Neural progenitor cell (in vitro differentiated cells): Measurements from ENCODE around the gene NRTN. TPM values are rescaled to one million over a fixed set of nuclear protein-coding genes. Genes with fewer than 3 reads are reported as not detected.
A peak's percentile ranks its signal among the peaks of the same experiment; 100 is the strongest.

Experiments used
- DNase-seq: peaks from one replicate; pipeline ENCODE4 v3.0.0-alpha.2; 2016; ENCODE audit warnings: low spot score
- H2AFZ ChIP-seq: fragments of 200-600 bp; sonication (generic); replicated peaks from 2 replicates; pipeline ENCODE4 v1.6.1; 2016; ENCODE audit warnings: antibody characterized with exemption
- H3F3A ChIP-seq: fragments of 200-600 bp; sonication (generic); 2 replicates; pipeline ENCODE4 v1.6.1; 2016; ENCODE audit warnings: antibody characterized with exemption, low read depth
- H3K27ac ChIP-seq: fragments of 200-600 bp; sonication (generic); 2 replicates; pipeline ENCODE4 v1.5.1; 2016; ENCODE audit warnings: mild to moderate bottlenecking
- H3K27me3 ChIP-seq: fragments of 200-600 bp; sonication (generic); 2 replicates; pipeline ENCODE4 v1.6.1; 2016; ENCODE audit warnings: mild to moderate bottlenecking, moderate library complexity
- H3K36me3 ChIP-seq: fragments of 200-600 bp; sonication (generic); 2 replicates; pipeline ENCODE4 v1.5.1; 2016
- H3K4me1 ChIP-seq: fragments of 200-600 bp; sonication (generic); 2 replicates; pipeline ENCODE4 v1.6.1; 2016; ENCODE audit warnings: mixed run types
- H3K4me2 ChIP-seq: fragments of 200-600 bp; sonication (generic); 2 replicates; pipeline ENCODE4 v1.6.1; 2016
- H3K4me3 ChIP-seq: fragments of 200-600 bp; sonication (generic); 2 replicates; pipeline ENCODE4 v1.5.1; 2016
- H3K79me2 ChIP-seq: fragments of 200-600 bp; sonication (generic); 2 replicates; pipeline ENCODE4 v1.6.1; 2016; ENCODE audit warnings: low read depth
- H3K9ac ChIP-seq: fragments of 200-600 bp; sonication (generic); 2 replicates; pipeline ENCODE4 v1.6.1; 2016
- H3K9me3 ChIP-seq: fragments of 200-600 bp; sonication (generic); 2 replicates; pipeline ENCODE4 v1.5.1; 2016; ENCODE audit warnings: low read depth
- H4K20me1 ChIP-seq: fragments of 200-600 bp; sonication (generic); 2 replicates; pipeline ENCODE4 v1.6.1; 2016; ENCODE audit warnings: low read depth
- H3K27ac Mint-ChIP-seq: 3 replicates; pipeline ENCODE4 v1.8.0; 2021; ENCODE audit warnings: mixed read lengths
- H3K27me3 Mint-ChIP-seq: 2 replicates; pipeline ENCODE4 v1.8.0; 2022; ENCODE audit warnings: low read depth, mild to moderate bottlenecking, inconsistent platforms, moderate library complexity, mixed read lengths; ENCODE audit not compliant: insufficient read depth
- H3K36me3 Mint-ChIP-seq: 3 replicates; pipeline ENCODE4 v1.8.0; 2021; ENCODE audit warnings: mixed read lengths
- H3K4me1 Mint-ChIP-seq: 3 replicates; pipeline ENCODE4 v1.8.0; 2021; ENCODE audit warnings: mixed read lengths
- H3K4me3 Mint-ChIP-seq: 3 replicates; pipeline ENCODE4 v1.8.0; 2021; ENCODE audit warnings: mild to moderate bottlenecking, moderate library complexity, mixed read lengths
- H3K9me3 Mint-ChIP-seq: 3 replicates; pipeline ENCODE4 v1.8.0; 2020; ENCODE audit warnings: mixed read lengths
- CTCF ChIP-seq: fragments of 200-600 bp; sonication (generic); IDR thresholded peaks from 2 replicates; pipeline ENCODE4 v1.5.1; 2017; ENCODE audit warnings: antibody characterized with exemption, mild to moderate bottlenecking
- EZH2 ChIP-seq: fragments of 200-600 bp; sonication (generic); IDR thresholded peaks from 2 replicates; pipeline ENCODE4 v1.6.1; 2017; ENCODE audit warnings: antibody characterized with exemption, mild to moderate bottlenecking, moderate library complexity
- EZH2phosphoT487 ChIP-seq: fragments of 200-600 bp; sonication (generic); IDR thresholded peaks from 2 replicates; pipeline ENCODE4 v1.6.1; 2017; ENCODE audit warnings: antibody characterized with exemption
- total RNA-seq: library from RNA; depleted of rRNA; stranded (reverse); fragments of >200 nt; gene quantifications from 2 replicates; pipeline ENCODE4 v1.2.3, GENCODE V29; 2015; ENCODE audit warnings: low replicate concordance

Gene NRTN
- total RNA-seq, 1 donor from 2014 or later = 2.4 TPM

GRCh38 chr19:5789351-5789761 lies 15.5 kb upstream of the NRTN start:
- H3K27me3 Mint-ChIP-seq = peaks cover 16% of the 10 kb centered on the region
- H4K20me1 ChIP-seq = no peaks in the 10 kb centered on the region
- peaks cover 17% of the 10 kb centered on the region for H3F3A ChIP-seq
- H3K9ac ChIP-seq = no peak overlapping the region
- peak overlapping the region; percentile 99 for H3K4me3 Mint-ChIP-seq
- H3K79me2 ChIP-seq = peaks cover 2% of the 10 kb centered on the region
- no peak overlapping the region for H3K27ac Mint-ChIP-seq
- H3K4me2 ChIP-seq = no peak overlapping the region
- no peaks in the 10 kb centered on the region for H3K9me3 ChIP-seq
- H3K4me3 ChIP-seq = no peak overlapping the region
- H3K36me3 ChIP-seq = no peaks in the 10 kb centered on the region
- no peak overlapping the region for H3K27ac ChIP-seq
- no peaks in the 10 kb centered on the region for H3K27me3 ChIP-seq
- no peak for DNase-seq
- no peak for TF ChIP-seq EZH2phosphoT487
- TF ChIP-seq CTCF = no peak
- no peak for TF ChIP-seq EZH2
- peaks cover 13% of the 10 kb centered on the region for H3K4me1 Mint-ChIP-seq
- no peaks in the 10 kb centered on the region for H3K4me1 ChIP-seq
- H2AFZ ChIP-seq = no peak overlapping the region
- peaks cover 15% of the 10 kb centered on the region for H3K36me3 Mint-ChIP-seq
- H3K9me3 Mint-ChIP-seq = no peaks in the 10 kb centered on the region

DNA sequence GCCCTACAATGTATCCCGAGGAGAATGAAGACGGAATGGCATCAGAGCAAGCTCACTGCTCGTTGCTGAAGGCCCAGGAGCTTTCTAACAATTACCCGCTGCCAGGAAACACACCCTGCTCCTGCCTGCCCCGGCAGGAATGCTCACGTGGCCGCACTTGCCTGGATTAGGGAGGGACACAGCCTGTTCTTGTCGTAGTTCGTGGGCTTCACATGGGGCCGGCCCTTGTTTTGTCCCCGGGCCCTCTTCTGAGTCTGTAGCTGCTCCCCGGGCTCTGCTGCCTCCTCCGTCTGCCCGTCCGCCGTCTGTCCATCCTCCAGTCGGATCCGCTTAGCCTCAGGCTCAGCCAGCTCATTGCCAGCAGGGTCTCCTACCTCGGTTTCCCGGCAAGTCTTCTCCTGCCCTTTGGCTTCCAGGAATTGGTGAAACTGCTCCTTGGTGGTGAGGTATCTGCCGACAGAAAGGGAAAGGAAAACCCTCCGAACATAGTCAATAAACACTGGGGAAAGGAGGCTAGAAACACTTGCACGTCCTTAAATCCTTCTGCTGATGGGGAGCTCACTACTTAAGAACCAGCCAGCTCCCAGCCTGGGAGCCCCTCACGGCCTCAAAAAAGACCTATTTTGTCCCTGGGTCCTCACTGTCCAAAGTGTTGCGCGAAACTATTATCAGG lies 14.8 kb upstream of the NRTN start:
- TF ChIP-seq EZH2 (no peak), CTCF (no peak)
- Histone ChIP-seq H3K9ac (no peak overlapping the region), H3K36me3 (no peaks in the 10 kb centered on the region), H3K4me2 (peak overlapping the region; percentile 75), H3K27ac (no peak overlapping the region), H2AFZ (no peak overlapping the region), H3K27me3 (no peaks in the 10 kb centered on the region), H3K9me3 (no peaks in the 10 kb centered on the region), H3K4me3 (peak overlapping the region; percentile 67), H3F3A (peaks cover 20% of the 10 kb centered on the region), H4K20me1 (no peaks in the 10 kb centered on the region), H3K4me1 (no peaks in the 10 kb centered on the region), H3K79me2 (peaks cover 2% of the 10 kb centered on the region)
- no peak for DNase-seq
- Mint-ChIP-seq H3K27ac (no peak overlapping the region), H3K4me1 (peaks cover 13% of the 10 kb centered on the region), H3K9me3 (no peaks in the 10 kb centered on the region), H3K36me3 (peaks cover 15% of the 10 kb centered on the region), H3K4me3 (peak overlapping the region; percentile 99), H3K27me3 (peaks cover 16% of the 10 kb centered on the region)

DNA sequence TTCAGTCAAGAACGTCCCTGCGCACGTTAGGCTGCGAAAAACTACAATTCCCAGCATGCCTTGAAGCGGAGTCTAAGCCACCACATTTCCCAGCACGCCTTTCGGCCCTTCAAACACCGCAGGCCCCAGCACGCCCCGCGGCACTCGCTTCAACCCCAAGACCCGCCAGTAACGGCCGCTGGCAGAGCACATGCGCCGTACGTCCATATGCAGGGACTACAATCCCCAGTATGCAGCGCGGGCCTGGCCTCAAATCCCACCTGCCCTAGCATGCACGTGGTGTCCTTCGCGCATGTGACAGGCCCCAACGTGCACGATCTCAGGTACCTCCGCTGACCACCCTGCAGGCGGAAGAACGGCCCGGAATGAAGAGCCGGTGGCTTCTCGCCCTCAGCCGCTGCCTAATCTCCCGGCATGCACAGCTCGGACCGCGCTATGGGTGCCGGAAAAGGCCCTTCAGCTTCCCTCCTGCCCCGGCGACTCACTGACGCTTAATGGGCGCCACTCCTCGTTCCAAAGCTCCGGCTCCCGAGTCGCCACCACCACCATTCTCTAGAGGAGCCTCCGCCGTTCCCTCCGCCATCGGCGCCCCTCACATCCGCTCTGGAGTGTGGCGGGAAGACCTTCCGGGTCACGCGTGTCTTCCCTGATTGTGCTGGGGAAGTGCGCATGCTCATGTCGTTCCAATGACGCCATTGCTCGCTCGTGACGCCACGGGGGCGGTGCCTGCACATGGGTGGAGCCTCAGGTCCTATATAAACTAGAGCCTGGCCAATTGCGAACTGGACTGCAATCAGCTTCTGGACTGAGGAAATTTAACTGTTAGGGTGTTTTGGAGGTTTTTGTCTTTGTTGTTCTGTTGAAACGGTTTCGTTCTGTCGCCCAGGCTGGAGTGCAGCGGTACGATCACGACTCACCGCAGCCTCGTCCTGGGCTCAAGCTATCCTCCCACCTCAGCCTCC lies 14.0 kb upstream of the NRTN start, which contains the start of gene DUS3L:
Gene DUS3L, minus strand, starts transcription at position 605 of the 962 bp plus-strand sequence. Its CDS starts 22 bp downstream, at position 583.
- Histone ChIP-seq H3F3A (peaks cover 20% of the 10 kb centered on the region), H3K79me2 (peaks cover 2% of the 10 kb centered on the region), H3K36me3 (no peaks in the 10 kb centered on the region), H3K27ac (peak within 1 kb of the TSS; percentile 77), H3K9ac (peak within 1 kb of the TSS; percentile 40), H3K4me1 (no peaks in the 10 kb centered on the region), H4K20me1 (no peaks in the 10 kb centered on the region), H3K4me3 (peak within 1 kb of the TSS; percentile 67), H3K9me3 (no peaks in the 10 kb centered on the region), H3K4me2 (peak within 1 kb of the TSS; percentile 77), H2AFZ (peak within 1 kb of the TSS; percentile 86), H3K27me3 (no peaks in the 10 kb centered on the region)
- H3K27me3 Mint-ChIP-seq = peaks cover 14% of the 10 kb centered on the region
- no peaks in the 10 kb centered on the region for H3K9me3 Mint-ChIP-seq
- H3K27ac Mint-ChIP-seq = peak within 1 kb of the TSS; percentile 94
- TF ChIP-seq CTCF = no peak
- TF ChIP-seq EZH2 = no peak
- TF ChIP-seq EZH2phosphoT487 = no peak
- peak within 1 kb of the TSS; percentile 99 for H3K4me3 Mint-ChIP-seq
- DNase-seq = peak; percentile 99
- peaks cover 13% of the 10 kb centered on the region for H3K4me1 Mint-ChIP-seq
- peaks cover 15% of the 10 kb centered on the region for H3K36me3 Mint-ChIP-seq
